ENCODE measurements around the gene DNAJC15. TPM values are rescaled to one million over a fixed set of nuclear protein-coding genes. Genes with fewer than 3 reads are reported as not detected.
"Not testable (repeated sequence)": the region's sequence is repeated elsewhere in the genome, so short reads cannot be mapped to it uniquely, and the experiment has no call there.

DNAJC15 gene
- 10 to 100 TPM; 14.6 to 16.3 TPM for total RNA-seq

DNA sequence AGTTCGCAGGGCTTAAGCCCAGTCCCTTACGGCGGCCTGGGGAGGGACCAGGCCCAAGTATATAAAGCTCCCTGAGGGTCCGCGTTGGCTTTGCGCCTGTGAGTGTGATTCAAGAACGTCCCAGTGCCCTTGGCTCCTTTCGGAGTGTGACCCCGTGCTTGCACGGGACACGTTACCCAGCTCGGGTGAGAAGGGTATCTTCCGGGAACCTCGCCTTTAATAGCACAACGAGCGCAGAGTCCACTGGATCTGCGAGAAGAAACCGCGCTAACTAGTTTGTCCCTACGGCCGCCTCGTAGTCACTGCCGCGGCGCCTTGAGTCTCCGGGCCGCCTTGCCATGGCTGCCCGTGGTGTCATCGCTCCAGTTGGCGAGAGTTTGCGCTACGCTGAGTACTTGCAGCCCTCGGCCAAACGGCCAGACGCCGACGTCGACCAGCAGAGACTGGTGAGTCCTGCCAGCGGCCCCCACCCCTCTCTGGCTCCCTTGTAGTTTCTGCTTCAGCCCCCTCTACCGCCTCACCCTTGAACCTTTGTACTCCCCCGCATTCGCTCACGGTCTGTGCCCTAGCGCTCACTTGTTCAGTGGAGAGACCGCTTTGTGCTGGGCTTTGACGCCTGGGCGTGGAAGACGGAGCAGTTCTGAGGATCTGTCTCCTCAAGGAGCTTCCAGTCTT is at the start of gene DNAJC15:
DNAJC15 (plus strand) TSS at position 298 of the 675 bp plus-strand sequence; CDS start at position 339, 41 bp downstream.
- no peaks in the 10 kb centered on the region for H3K27me3 Mint-ChIP-seq
- peaks cover 37% of the 10 kb centered on the region for H3K4me1 Mint-ChIP-seq
- peak within 1 kb of the TSS; percentile 97 for H3K4me3 Mint-ChIP-seq
- H3K9me3 Mint-ChIP-seq = no peaks in the 10 kb centered on the region
- peak within 1 kb of the TSS; percentile 87 for H3K27ac Mint-ChIP-seq
- peak; percentile 88 for DNase-seq
- CTCF ChIA-PET = interaction anchor here (0.6 to 2.3 kb wide), 12 partner anchors 8 to 65 kb away, joined by 3 to 10 read pairs (median 4); partner anchors contain the start of gene EPSTI1
- POLR2A ChIA-PET = interaction anchor here (0.7 to 4.8 kb wide), 17 partner anchors 8 to 126 kb away, joined by 3 to 77 read pairs (median 4); partner anchors contain the start of gene EPSTI1
- H3K36me3 Mint-ChIP-seq (ENCODE audit: low read depth) = peaks cover 13% of the 10 kb centered on the region

DNA sequence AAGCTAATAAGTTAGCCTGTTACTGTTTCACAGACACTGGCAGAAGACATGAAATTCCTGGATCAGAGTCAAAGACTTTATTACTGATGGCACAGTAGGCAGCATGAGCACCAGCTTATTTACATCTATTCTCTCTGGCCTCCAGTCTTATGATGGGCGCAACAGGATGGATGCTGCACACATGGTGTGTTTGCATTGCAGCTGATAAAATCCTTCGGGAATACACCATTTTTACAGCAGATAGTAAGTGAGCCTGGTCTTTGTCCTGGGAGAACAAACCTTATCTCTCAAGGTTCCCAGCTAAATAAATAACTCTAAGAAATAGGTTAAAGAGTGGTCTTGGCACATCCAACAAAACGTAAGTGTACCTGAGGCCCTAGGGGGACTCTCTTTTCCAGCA is 47.3 kb upstream of the DNAJC15 start:
- POLR2A ChIA-PET = interaction anchor here (1.3 kb wide), 1 partner anchor 16 kb away, joined by 5 read pairs; the partner anchor contains the start of gene EPSTI1
- Mint-ChIP-seq H3K27ac (no peak overlapping the region), H3K27me3 (no peaks in the 10 kb centered on the region), H3K36me3 (ENCODE audit: low read depth) (peaks cover 71% of the 10 kb centered on the region), H3K4me3 (no peak overlapping the region), H3K9me3 (peaks cover 4% of the 10 kb centered on the region), H3K4me1 (peaks cover 28% of the 10 kb centered on the region)
- CTCF ChIA-PET = no interaction called here
- DNase-seq = no peak

DNA sequence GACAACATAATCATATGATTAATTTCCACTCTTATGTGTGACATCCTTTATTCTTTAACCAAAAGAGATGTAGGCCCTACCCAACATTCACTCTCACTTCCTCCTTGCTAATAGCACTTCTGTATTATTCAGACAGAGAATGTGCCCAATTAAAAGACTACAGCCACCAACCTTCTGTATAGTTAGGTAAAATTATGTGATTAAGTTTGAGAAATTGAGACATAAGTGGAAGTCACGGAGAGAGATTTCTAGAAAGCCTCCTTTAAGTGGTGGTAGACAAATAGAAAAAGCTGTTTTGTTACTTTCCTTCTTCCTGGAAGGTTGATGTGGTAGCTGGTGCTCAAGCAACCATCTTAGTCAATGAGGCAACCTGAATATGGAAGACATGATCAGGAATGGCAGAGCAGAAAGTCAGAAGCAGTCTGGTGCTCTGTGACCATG is 46.1 kb upstream of the DNAJC15 start:
- peaks cover 72% of the 10 kb centered on the region for H3K36me3 Mint-ChIP-seq (ENCODE audit: low read depth)
- H3K9me3 Mint-ChIP-seq = peaks cover 4% of the 10 kb centered on the region
- no peak overlapping the region for H3K27ac Mint-ChIP-seq
- no peaks in the 10 kb centered on the region for H3K27me3 Mint-ChIP-seq
- CTCF ChIA-PET = no interaction called here
- H3K4me1 Mint-ChIP-seq = peaks cover 25% of the 10 kb centered on the region
- no peak for DNase-seq
- POLR2A ChIA-PET = no interaction called here
- no peak overlapping the region for H3K4me3 Mint-ChIP-seq

DNA sequence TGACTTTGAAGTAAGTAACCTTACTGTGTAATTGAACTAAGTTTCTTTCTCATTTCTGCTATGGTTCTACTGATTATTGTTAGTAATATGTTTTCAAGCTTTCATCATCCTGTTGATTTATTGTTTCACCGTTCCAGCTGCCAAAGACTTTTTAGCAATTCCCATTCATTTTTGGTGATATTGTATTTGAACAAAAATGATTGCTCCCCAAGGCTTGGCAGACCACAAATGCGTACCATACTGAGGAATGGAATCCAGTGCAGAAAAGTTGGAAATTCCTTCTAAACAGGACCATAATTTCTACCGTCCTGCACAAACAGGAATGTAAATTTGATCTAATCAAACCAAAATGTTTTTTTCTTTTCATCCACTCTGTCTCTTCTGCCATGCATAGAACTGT is 42.1 kb upstream of the DNAJC15 start:
- peaks cover 83% of the 10 kb centered on the region for H3K36me3 Mint-ChIP-seq (ENCODE audit: low read depth)
- H3K27me3 Mint-ChIP-seq = no peaks in the 10 kb centered on the region
- ChIA-PET POLR2A (interaction anchor here (0.6 kb wide), 1 partner anchor 867 kb away, joined by 4 read pairs; no protein-coding TSS in a partner anchor), CTCF (no interaction called here)
- peaks cover 46% of the 10 kb centered on the region for H3K4me1 Mint-ChIP-seq
- no peak for DNase-seq
- H3K27ac Mint-ChIP-seq = no peak overlapping the region
- peaks cover 4% of the 10 kb centered on the region for H3K9me3 Mint-ChIP-seq
- H3K4me3 Mint-ChIP-seq = no peak overlapping the region

DNA sequence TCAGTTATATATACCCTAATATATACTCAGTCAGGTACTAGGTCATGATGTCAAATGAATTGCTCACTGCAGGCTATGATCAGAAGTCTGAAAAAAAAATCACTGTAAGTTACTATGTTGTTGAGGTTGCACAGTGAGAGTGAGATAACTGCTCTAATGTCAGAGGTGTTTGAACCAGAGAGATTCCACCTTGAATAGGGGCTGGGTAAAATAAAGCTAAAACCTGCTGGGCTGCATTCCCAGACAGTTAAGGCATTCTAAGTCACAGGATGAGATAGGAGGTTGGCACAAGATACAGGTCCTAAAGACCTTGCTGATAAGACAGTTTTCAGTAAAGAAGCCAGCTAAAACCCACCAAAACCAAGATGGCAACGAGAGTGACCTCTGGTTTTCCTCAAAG is 41.5 kb upstream of the DNAJC15 start:
- POLR2A ChIA-PET = no interaction called here
- Mint-ChIP-seq H3K36me3 (ENCODE audit: low read depth) (peaks cover 80% of the 10 kb centered on the region), H3K27ac (no peak overlapping the region), H3K4me1 (peaks cover 47% of the 10 kb centered on the region), H3K4me3 (no peak overlapping the region), H3K9me3 (peaks cover 4% of the 10 kb centered on the region), H3K27me3 (no peaks in the 10 kb centered on the region)
- CTCF ChIA-PET = no interaction called here
- DNase-seq = no peak

DNA sequence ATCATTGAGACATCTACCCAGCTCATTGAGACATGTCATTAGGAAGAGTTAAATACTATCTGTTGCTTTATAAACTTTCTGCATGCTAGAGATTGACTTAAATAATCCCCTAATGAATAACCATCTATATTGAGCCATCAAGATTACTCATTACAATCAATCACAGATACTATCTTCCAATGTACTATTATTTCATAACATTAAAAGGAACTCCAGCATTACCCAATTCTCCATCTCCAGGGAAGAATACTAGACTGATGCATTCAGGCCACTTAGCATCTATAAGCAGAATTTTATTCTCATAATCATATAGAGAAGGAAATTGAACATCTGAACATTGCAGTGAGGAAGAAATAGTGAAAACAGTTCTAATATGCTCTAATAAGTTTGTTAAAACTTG is 39.4 kb upstream of the DNAJC15 start:
- Mint-ChIP-seq H3K9me3 (no peaks in the 10 kb centered on the region), H3K27ac (no peak overlapping the region), H3K4me3 (no peak overlapping the region), H3K36me3 (ENCODE audit: low read depth) (peaks cover 72% of the 10 kb centered on the region), H3K4me1 (peaks cover 52% of the 10 kb centered on the region), H3K27me3 (no peaks in the 10 kb centered on the region)
- ChIA-PET POLR2A (interaction anchor here (1.2 kb wide), 1 partner anchor 8 kb away, joined by 6 read pairs; the partner anchor contains the start of gene EPSTI1), CTCF (interaction anchor here (1.5 kb wide), 1 partner anchor 15 kb away, joined by 3 read pairs; no protein-coding TSS in a partner anchor)
- no peak for DNase-seq

DNA sequence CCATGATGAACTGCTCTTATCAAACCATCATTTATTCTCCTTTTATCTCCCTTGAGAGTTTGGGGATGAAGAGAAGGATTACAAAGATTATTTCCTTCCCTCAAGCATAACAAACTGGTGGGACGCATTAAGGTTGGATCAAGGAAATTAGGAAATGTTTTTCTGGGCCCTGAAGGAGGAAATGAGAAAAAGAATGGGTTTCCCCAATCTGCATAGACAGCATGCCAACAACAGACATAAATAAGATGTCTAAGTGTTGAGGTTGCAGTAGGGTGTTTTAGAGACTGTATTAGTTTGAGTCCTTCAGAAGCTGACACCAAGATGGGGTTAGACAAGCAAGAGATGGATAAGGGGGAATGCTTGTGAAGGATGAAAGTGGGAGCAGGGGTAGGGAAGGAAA is 38.7 kb upstream of the DNAJC15 start:
- Mint-ChIP-seq H3K9me3 (no peaks in the 10 kb centered on the region), H3K4me3 (no peak overlapping the region), H3K36me3 (ENCODE audit: low read depth) (peaks cover 72% of the 10 kb centered on the region), H3K4me1 (peaks cover 56% of the 10 kb centered on the region), H3K27ac (no peak overlapping the region), H3K27me3 (no peaks in the 10 kb centered on the region)
- no peak for DNase-seq
- ChIA-PET CTCF (interaction anchor here (1.5 kb wide), 1 partner anchor 13 kb away, joined by 3 read pairs; no protein-coding TSS in a partner anchor), POLR2A (no interaction called here)

DNA sequence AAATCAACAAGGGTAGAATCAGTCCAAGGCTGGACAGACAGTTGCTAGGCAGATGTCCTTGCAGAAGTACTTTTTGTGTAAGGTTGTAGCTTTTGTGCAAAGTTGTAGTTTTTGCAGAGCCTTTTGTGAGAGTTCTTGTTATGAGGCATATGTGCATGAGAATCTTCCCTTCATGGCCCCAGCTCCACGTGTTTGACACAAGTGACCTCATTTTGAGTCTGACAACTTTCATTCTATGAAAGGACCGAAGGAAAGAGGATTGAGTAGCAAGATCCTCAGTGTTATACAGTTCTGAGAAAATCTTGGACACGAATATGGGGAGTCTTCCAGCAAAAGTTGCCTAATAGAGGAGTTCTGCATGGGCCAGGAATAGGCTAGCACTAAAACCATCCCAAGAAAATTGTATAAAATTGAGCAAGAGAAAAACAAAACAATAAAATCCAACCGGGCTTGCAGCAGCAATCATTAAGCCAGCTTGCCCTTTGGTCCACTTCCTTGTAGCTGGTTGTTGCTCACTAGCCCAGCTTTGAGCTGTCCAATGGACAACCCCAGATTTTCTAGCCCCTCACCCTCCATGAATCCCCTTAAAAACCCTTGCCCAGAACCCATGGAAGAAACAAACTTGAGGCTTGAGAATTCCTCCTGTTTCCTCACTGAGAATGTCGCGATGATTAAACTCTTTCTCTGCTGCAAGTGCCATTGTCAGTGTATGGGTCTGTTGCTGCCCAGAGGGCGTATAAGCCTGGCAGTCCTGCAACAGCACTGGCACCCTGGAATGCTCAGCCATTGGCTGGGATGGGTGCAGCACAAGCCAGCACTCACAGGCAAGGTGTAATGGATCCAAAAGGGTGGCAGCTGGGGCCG is 37.8 kb upstream of the DNAJC15 start:
- DNase-seq = no peak
- Mint-ChIP-seq H3K4me1 (peaks cover 58% of the 10 kb centered on the region), H3K4me3 (no peak overlapping the region), H3K36me3 (ENCODE audit: low read depth) (peaks cover 72% of the 10 kb centered on the region), H3K27ac (no peak overlapping the region), H3K9me3 (no peaks in the 10 kb centered on the region), H3K27me3 (no peaks in the 10 kb centered on the region)
- ChIA-PET CTCF (interaction anchor here (1.5 kb wide), 1 partner anchor 12 kb away, joined by 3 read pairs; no protein-coding TSS in a partner anchor), POLR2A (no interaction called here)

DNA sequence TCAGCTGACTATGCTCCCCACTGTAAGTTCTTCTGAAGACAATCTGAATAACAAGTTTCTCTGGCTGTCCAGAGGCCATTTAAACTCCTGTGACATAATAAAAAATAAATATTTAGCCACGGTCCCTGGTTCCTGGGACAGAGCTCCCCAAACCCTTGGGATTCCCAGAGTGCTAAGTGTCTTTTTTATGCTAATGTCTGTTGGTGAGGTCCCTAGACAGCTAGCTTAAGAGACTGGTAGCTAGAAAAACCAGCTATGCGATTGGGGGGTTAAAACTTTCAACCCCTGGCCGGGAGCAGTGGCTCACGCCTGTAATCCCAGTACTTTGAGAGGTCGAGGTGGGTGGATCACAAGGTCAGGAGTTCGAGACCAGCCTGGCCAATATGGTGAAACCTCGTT is 37.2 kb upstream of the DNAJC15 start:
- ChIA-PET POLR2A (no interaction called here), CTCF (interaction anchor here (1.5 kb wide), 1 partner anchor 12 kb away, joined by 3 read pairs; no protein-coding TSS in a partner anchor)
- Mint-ChIP-seq H3K4me1 (peaks cover 60% of the 10 kb centered on the region), H3K27me3 (no peaks in the 10 kb centered on the region), H3K4me3 (no peak overlapping the region), H3K27ac (no peak overlapping the region), H3K36me3 (ENCODE audit: low read depth) (peaks cover 73% of the 10 kb centered on the region), H3K9me3 (no peaks in the 10 kb centered on the region)
- no peak for DNase-seq

DNA sequence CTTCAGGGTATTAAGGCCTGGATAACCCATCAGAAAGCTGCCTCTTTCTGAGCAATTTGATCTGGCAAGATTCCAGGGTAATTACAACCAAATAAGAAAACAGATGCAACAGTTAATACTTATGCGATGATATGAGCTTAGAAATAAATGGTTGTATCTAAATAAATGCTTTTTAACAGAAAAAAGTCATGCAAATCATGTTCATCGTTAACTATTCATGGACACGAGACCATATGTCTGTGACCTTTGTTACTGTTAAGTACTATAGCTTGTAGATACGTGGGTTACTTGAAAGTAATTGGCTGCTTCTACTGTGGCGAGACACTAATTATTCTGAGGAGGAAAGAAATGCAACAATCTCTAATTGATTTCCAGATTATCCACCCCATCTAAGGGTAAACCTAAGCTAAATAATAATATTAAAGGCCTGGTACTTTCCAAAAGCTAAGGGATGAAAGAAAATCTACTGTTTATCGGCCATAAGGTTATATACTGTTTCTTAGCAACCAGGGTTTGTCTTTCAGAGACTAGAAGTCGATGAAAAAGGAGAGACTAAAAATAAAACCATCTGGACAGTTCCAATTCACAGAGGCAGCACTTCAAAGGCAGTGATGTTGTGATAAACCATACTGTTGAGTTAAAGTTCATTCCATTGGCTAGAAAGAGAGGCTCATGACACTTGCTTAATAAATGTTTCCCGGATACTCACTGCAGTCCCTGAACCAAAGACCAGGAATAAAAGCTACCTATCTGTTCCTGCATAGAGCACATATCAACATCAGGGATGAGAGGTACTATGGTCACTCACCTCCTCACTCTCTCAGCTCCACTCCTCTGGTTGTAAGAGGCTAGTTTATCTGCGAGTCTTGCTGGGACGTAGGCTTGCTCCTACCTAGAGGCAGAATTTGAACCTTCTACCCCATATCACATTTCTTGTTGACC is 32.8 kb upstream of the DNAJC15 start:
- Mint-ChIP-seq H3K9me3 (no peaks in the 10 kb centered on the region), H3K4me3 (peak overlapping the region; percentile 96), H3K27ac (peak overlapping the region; percentile 99), H3K27me3 (no peaks in the 10 kb centered on the region), H3K36me3 (ENCODE audit: low read depth) (peaks cover 47% of the 10 kb centered on the region), H3K4me1 (peaks cover 58% of the 10 kb centered on the region)
- ChIA-PET CTCF (interaction anchor here (0.9 to 3.5 kb wide), 5 partner anchors 19 to 594 kb away, joined by 3 to 14 read pairs (median 5); partner anchors contain the start of gene DNAJC15), POLR2A (interaction anchor here (0.6 to 4.2 kb wide), 14 partner anchors 9 to 888 kb away, joined by 3 to 77 read pairs (median 8); partner anchors contain the start of genes AKAP11 and DNAJC15)
- no peak for DNase-seq

DNA sequence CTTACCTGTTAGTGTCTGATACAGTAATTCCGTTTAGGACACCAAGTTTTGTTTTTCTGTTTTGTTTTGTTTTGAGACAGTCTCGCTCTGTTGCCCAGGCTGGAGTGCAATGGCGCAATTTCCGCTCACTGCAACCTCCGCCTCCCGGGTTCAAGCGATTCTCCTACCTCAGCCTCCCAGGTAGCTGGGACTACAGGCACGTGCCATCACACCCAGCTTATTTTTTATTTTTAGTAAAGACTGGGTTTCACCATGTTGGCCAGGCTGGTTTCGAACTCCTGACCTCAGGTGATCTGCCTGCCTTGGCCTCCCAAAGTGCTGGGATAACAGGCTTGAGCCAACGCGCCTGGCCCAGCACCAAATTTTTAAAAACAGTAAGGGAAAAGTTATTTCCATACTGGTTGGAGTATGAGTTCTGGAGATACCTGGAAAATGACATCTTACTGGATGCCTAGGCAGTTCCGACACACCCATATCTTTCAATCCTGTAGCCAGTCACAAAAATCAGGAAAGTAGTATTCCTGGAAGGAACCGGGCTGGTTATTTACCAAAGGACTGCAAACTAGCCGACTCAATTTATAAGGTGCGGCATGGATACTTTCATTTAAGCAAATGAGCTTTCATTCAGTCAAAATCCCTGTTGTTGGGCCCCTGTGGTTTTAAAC is 32.0 kb upstream of the DNAJC15 start:
- not testable (repeated sequence) for H3K9me3 Mint-ChIP-seq, H3K27me3 Mint-ChIP-seq, DNase-seq
- Mint-ChIP-seq H3K27ac (peak overlapping the region; percentile 99), H3K4me3 (peak overlapping the region; percentile 96), H3K4me1 (peaks cover 61% of the 10 kb centered on the region), H3K36me3 (ENCODE audit: low read depth) (peaks cover 43% of the 10 kb centered on the region)
- POLR2A ChIA-PET = interaction anchor here (0.8 to 4.2 kb wide), 25 partner anchors 8 to 1926 kb away, joined by 3 to 77 read pairs (median 5); partner anchors contain the start of genes AKAP11 and DNAJC15
- CTCF ChIA-PET = interaction anchor here (0.9 to 3.5 kb wide), 8 partner anchors 20 to 624 kb away, joined by 3 to 14 read pairs (median 4); partner anchors contain the start of gene DNAJC15

Data from activated CD4-positive, alpha-beta memory T cell treated with anti-CD3 and anti-CD28 coated beads, Interleukin-2, amount 10 ng/mL, durations not matched to agents 7 days and 5 days (primary cell).